MCF 10A (cell line): Measurements from ENCODE around the gene GABPB2. TPM values are rescaled to one million over a fixed set of nuclear protein-coding genes. Genes with fewer than 3 reads are reported as not detected.

Source experiments
- BruUV-seq: library from RNA; stranded (reverse); fragments of 400-500 nt; replicated peaks from 2 replicates; lab custom pipeline; 2021; lab: Mats Ljungman, UMichigan
- CTCF ChIA-PET: fragments of 300-600 bp; sonication (Branson Sonifier 250); formaldehyde crosslinking; extraction: SDS; loops from one replicate; lab custom pipeline; 2021; ENCODE audit warnings: antibody characterized with exemption, inconsistent platforms; lab: Yijun Ruan, JAX
- POLR2A ChIA-PET: fragments of 300-600, 350-650 bp; sonication (Branson Sonifier 250); formaldehyde crosslinking; extraction: SDS; loops from one replicate; lab custom pipeline; 2020; ENCODE audit warnings: antibody characterized with exemption, inconsistent platforms; lab: Yijun Ruan, JAX
- DNase-seq: peaks from one replicate; pipeline ENCODE4 v3.0.0-alpha.2; 2018; ENCODE audit not compliant: unreplicated experiment
- H3K27ac Mint-ChIP-seq: one replicate; pipeline ENCODE4 v1.8.0; 2022; ENCODE audit warnings: mild to moderate bottlenecking, low read depth, mixed read lengths; ENCODE audit not compliant: unreplicated experiment
- H3K27me3 Mint-ChIP-seq: one replicate; pipeline ENCODE4 v1.8.0; 2022; ENCODE audit warnings: mixed read lengths; ENCODE audit not compliant: insufficient read depth, unreplicated experiment
- H3K36me3 Mint-ChIP-seq: one replicate; pipeline ENCODE4 v1.8.0; 2022; ENCODE audit warnings: mild to moderate bottlenecking, moderate library complexity, mixed read lengths; ENCODE audit not compliant: insufficient read depth, unreplicated experiment
- H3K4me1 Mint-ChIP-seq: one replicate; pipeline ENCODE4 v1.8.0; 2022; ENCODE audit warnings: mixed read lengths; ENCODE audit not compliant: insufficient read depth, unreplicated experiment
- H3K4me3 Mint-ChIP-seq: one replicate; pipeline ENCODE4 v1.8.0; 2022; ENCODE audit warnings: mild to moderate bottlenecking, moderate library complexity, mixed read lengths; ENCODE audit not compliant: unreplicated experiment
- H3K9me3 Mint-ChIP-seq: one replicate; pipeline ENCODE4 v1.8.0; 2022; ENCODE audit warnings: mixed read lengths; ENCODE audit not compliant: unreplicated experiment
- CTCF ChIP-seq: fragments of 200-600 bp; IDR thresholded peaks from one replicate; pipeline ENCODE4 v1.8.0; 2022; ENCODE audit warnings: antibody characterized with exemption, mild to moderate bottlenecking; ENCODE audit not compliant: unreplicated experiment
- intact Hi-C: fragments of 100-400 bp; cut with micrococcal nuclease; formaldehyde crosslinking; loops from 2 replicates; pipeline ENCODE4 v1.14.1; 2022
- total RNA-seq: library from RNA; stranded (reverse); gene quantifications from 2 replicates; pipeline ENCODE4 v1.2.3, GENCODE V29; 2022

The GABPB2 gene
- total RNA-seq, 1 experiment from 2014 or later, result 20.2 TPM

DNA sequence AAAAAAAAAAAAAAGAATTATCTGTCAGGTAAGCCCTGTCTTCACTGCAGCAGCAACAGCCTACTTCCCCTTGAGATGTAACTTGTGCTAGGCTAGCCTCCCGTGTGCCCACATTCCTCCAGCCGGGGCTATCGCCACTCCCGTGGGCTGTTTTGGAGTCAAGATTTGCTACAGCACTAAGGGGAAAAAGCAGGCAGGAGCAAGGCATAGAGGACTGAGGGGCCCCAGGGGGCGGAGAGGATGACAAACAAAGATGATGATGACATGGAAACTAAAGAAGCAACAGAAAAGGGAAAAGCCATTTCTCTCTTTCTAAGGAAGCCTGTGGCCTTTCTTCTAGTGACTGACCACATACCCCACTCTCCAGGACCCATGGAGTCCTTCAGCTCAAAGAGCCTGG, 87.8 kb downstream of the GABPB2 start:
- no peaks in the 10 kb centered on the region for H3K9me3 Mint-ChIP-seq
- H3K36me3 Mint-ChIP-seq, result peaks cover 48% of the 10 kb centered on the region
- TF ChIP-seq CTCF, result no peak
- intact Hi-C loops, result loop anchor here (5.0 kb wide), 1 partner anchor 461 kb away; the partner anchor contains the start of gene GOLPH3L
- H3K4me3 Mint-ChIP-seq, result no peak overlapping the region
- DNase-seq, result no peak
- POLR2A ChIA-PET, result interaction anchor here (0.6 to 2.1 kb wide), 4 partner anchors 55 to 730 kb away, joined by 3 to 7 read pairs (median 4); partner anchors contain the start of gene GABPB2
- H3K27me3 Mint-ChIP-seq, result no peaks in the 10 kb centered on the region
- CTCF ChIA-PET, result interaction anchor here (0.7 to 7.3 kb wide), 7 partner anchors 32 to 140 kb away, joined by 3 to 158 read pairs (median 3); no protein-coding TSS in a partner anchor
- BruUV-seq, result no TSS peak
- peaks cover 12% of the 10 kb centered on the region for H3K4me1 Mint-ChIP-seq
- no peak overlapping the region for H3K27ac Mint-ChIP-seq

DNA sequence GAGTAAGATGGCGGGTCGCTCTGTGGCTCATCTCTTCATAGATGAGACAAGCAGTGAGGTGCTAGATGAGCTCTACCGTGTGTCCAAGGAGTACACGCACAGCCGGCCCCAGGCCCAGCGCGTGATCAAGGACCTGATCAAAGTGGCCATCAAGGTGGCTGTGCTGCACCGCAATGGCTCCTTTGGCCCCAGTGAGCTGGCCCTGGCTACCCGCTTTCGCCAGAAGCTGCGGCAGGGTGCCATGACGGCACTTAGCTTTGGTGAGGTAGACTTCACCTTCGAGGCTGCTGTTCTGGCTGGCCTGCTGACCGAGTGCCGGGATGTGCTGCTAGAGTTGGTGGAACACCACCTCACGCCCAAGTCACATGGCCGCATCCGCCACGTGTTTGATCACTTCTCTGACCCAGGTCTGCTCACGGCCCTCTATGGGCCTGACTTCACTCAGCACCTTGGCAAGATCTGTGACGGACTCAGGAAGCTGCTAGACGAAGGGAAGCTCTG, 88.2 kb downstream of the GABPB2 start:
- DNase-seq, result no peak
- Mint-ChIP-seq H3K27me3 (no peaks in the 10 kb centered on the region), H3K4me3 (no peak overlapping the region), H3K9me3 (no peaks in the 10 kb centered on the region), H3K4me1 (peaks cover 12% of the 10 kb centered on the region), H3K36me3 (peaks cover 48% of the 10 kb centered on the region), H3K27ac (peak overlapping the region; percentile 49)
- TF ChIP-seq CTCF, result no peak
- ChIA-PET CTCF (interaction anchor here (0.7 to 7.3 kb wide), 7 partner anchors 33 to 161 kb away, joined by 3 to 158 read pairs (median 3); partner anchors contain the start of gene CDC42SE1), POLR2A (interaction anchor here (1.2 to 2.1 kb wide), 2 partner anchors 56 to 87 kb away, joined by 3 to 7 read pairs; partner anchors contain the start of gene GABPB2)
- BruUV-seq, result no TSS peak
- intact Hi-C loops, result loop anchor here (5.0 kb wide), 1 partner anchor 462 kb away; the partner anchor contains the start of gene GOLPH3L

GRCh38 chr1:151159373-151159772, 88.8 kb downstream of the GABPB2 start:
- H3K27ac Mint-ChIP-seq, result peak overlapping the region; percentile 49
- no peak overlapping the region for H3K4me3 Mint-ChIP-seq
- H3K36me3 Mint-ChIP-seq, result peaks cover 48% of the 10 kb centered on the region
- intact Hi-C loops, result loop anchor here (5.0 kb wide), 1 partner anchor 462 kb away; the partner anchor contains the start of gene GOLPH3L
- BruUV-seq, result no TSS peak
- no peaks in the 10 kb centered on the region for H3K27me3 Mint-ChIP-seq
- ChIA-PET CTCF (interaction anchor here (0.7 to 7.3 kb wide), 7 partner anchors 34 to 161 kb away, joined by 3 to 158 read pairs (median 3); partner anchors contain the start of gene CDC42SE1), POLR2A (interaction anchor here (0.6 to 2.1 kb wide), 3 partner anchors 56 to 122 kb away, joined by 3 to 7 read pairs (median 3); partner anchors contain the start of gene GABPB2)
- H3K4me1 Mint-ChIP-seq, result peaks cover 17% of the 10 kb centered on the region
- no peaks in the 10 kb centered on the region for H3K9me3 Mint-ChIP-seq
- DNase-seq, result no peak
- TF ChIP-seq CTCF, result no peak

DNA sequence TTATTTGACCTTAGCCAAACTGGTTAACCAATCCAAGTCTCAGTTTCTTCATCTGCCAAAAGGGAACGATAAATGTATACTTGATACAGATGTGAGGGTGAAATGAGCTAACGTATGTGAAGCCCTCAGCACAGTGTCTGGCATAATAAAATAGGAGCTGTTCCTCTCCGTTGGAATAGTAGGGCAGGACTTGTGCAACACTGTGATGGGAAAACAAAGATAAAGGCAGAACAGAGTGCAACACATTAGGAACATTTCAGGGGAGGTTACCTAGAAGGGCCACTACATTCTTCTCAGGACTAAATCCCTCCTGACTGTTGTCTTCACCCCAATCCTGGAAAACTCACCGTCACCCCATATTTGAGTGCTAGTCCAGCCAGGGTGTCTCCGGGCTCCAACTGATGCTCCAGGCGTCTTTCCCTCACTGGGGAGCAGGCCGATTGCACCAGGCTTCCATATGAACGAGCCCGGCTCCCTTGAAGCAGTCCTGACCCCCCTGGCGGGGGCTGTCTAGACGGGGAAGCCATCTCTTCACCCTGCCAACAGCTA, 94.2 kb downstream of the GABPB2 start:
- DNase-seq, result no peak
- Mint-ChIP-seq H3K27ac (peak overlapping the region; percentile 97), H3K27me3 (no peaks in the 10 kb centered on the region), H3K9me3 (no peaks in the 10 kb centered on the region), H3K4me3 (peak overlapping the region; percentile 87), H3K36me3 (peaks cover 50% of the 10 kb centered on the region), H3K4me1 (peaks cover 25% of the 10 kb centered on the region)
- no TSS peak for BruUV-seq
- ChIA-PET POLR2A (interaction anchor here (0.6 to 4.8 kb wide), 18 partner anchors 8 to 284 kb away, joined by 3 to 91 read pairs (median 4); partner anchors contain the start of genes C1orf56, GABPB2, MINDY1 and PSMD4), CTCF (interaction anchor here (0.6 to 2.4 kb wide), 7 partner anchors 8 to 54 kb away, joined by 3 to 12 read pairs (median 4); partner anchors contain the start of genes TMOD4, TNFAIP8L2 and VPS72)
- intact Hi-C loops, result no loop called here
- no peak for TF ChIP-seq CTCF
